Epithelial cell of esophagus (primary cell): ENCODE data around the gene ITPKA.
A peak's percentile ranks its signal among the peaks of the same experiment; 100 is the strongest.

Experiments
- DNase-seq: peaks from one replicate; pipeline ENCODE4 v3.0.0; 2010; ENCODE audit warnings: low read depth
- H3K4me3 ChIP-seq: 2 replicates; pipeline ENCODE4 v1.5.1; 2011; ENCODE audit warnings: mild to moderate bottlenecking, low read length, control low read depth
- TF ChIP-seq, protein P1 (sequence below): IDR thresholded peaks from 2 replicates; pipeline ENCODE4 v1.5.1; 2011; ENCODE audit warnings: low read depth, mild to moderate bottlenecking, low read length, control low read depth, inconsistent platforms; ENCODE audit not compliant: insufficient read depth; ENCODE audit errors: missing control alignments

Gene ITPKA

DNA sequence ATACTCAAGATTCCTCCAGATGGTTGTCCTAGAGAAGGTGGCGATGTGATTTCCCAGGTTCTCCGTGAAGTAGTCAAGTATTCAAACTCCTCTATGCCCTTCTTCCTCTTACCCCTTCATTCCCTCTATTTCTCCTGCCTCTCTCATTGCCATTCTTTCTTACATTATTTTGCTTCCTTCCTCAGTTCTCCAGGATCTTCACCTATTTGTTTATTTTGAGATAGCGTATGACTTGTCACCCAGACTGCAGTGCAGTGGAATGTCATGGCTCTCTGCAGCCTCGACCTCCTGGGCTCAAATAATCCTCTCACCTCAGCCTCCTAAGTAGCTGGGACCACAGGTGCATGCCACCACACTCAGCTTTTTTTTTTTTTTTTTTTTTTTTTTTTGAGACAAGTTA, 1.8 kb upstream of the ITPKA start:
- TF ChIP-seq, protein P1, sequence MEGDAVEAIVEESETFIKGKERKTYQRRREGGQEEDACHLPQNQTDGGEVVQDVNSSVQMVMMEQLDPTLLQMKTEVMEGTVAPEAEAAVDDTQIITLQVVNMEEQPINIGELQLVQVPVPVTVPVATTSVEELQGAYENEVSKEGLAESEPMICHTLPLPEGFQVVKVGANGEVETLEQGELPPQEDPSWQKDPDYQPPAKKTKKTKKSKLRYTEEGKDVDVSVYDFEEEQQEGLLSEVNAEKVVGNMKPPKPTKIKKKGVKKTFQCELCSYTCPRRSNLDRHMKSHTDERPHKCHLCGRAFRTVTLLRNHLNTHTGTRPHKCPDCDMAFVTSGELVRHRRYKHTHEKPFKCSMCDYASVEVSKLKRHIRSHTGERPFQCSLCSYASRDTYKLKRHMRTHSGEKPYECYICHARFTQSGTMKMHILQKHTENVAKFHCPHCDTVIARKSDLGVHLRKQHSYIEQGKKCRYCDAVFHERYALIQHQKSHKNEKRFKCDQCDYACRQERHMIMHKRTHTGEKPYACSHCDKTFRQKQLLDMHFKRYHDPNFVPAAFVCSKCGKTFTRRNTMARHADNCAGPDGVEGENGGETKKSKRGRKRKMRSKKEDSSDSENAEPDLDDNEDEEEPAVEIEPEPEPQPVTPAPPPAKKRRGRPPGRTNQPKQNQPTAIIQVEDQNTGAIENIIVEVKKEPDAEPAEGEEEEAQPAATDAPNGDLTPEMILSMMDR = no peak
- no peak for DNase-seq
- H3K4me3 ChIP-seq = no peak overlapping the region

DNA sequence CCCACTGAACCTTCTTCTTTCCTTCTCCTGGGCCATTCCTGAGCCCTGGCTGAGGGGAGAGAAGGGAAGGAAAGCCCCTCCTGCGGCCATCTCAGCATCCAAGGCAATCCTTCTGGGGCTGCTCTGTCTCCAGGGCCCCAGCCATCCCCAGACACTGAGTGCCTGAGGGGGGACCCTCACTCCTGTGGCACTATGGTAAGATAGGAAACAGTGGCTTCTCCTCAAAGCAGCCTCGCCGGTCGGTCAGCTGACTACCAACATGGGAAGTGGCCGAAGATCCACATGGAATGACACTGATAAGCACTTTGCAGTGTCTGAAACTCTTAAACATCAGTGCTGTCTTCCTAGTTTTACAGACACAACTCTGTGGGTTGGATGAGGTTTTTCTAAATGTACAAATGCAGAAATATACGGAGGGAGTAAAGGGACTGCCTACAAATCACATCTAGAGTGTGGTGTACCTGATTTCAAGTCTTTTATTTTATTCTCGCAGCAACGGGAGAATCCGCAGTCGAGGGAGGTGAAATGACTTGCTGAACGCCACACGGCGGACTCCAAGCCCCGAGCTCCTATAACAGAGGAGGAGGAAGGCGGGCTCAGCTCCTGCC, 973 bp upstream of the ITPKA start:
- H3K4me3 ChIP-seq = peak overlapping the region; percentile 50
- TF ChIP-seq, protein P1 = no peak
- DNase-seq = no peak

DNA sequence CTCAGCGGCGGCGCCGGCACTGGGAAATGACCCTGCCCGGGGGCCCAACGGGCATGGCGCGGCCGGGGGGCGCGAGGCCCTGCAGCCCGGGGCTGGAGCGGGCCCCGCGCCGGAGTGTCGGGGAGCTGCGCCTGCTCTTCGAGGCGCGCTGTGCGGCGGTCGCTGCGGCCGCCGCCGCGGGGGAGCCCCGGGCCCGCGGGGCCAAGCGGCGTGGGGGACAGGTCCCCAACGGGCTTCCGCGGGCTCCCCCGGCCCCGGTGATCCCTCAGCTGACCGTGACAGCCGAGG, 172 bp downstream of the ITPKA start:
- H3K4me3 ChIP-seq = no peak overlapping the region
- TF ChIP-seq, protein P1 = no peak
- no peak for DNase-seq

DNA sequence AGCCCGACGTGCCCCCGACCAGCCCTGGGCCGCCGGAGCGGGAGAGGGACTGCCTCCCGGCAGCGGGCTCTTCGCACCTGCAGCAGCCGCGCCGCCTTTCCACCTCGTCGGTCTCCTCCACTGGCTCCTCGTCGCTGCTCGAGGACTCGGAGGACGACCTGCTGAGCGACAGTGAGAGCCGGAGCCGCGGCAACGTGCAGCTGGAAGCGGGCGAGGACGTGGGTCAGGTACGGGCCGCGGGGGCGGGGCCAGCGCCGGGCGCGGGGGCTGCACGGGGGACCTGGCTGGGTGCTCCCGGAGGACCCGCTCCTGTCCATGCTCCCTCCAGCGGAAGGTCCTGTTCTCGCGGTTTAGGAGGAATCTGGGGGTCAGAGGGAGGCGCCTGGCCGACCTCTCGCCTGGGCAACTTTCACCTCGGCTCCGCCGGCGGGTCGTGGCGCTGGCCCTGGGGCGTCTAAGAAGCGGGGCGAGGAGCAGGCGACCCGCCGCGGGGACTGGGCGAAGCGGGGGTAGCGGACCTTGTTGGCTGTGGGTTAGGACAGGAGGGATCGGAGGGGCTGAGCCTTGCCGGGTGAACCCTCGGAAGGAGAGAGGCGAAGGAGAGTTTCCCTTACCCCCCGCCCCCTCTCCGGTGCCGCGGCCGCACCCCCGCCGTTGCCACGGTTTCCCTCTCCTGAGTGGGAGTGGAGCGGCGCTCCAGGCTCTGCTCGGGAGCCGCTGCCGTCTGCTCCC, 682 bp downstream of the ITPKA start:
- no peak overlapping the region for H3K4me3 ChIP-seq
- DNase-seq = no peak
- TF ChIP-seq, protein P1 = no peak

DNA sequence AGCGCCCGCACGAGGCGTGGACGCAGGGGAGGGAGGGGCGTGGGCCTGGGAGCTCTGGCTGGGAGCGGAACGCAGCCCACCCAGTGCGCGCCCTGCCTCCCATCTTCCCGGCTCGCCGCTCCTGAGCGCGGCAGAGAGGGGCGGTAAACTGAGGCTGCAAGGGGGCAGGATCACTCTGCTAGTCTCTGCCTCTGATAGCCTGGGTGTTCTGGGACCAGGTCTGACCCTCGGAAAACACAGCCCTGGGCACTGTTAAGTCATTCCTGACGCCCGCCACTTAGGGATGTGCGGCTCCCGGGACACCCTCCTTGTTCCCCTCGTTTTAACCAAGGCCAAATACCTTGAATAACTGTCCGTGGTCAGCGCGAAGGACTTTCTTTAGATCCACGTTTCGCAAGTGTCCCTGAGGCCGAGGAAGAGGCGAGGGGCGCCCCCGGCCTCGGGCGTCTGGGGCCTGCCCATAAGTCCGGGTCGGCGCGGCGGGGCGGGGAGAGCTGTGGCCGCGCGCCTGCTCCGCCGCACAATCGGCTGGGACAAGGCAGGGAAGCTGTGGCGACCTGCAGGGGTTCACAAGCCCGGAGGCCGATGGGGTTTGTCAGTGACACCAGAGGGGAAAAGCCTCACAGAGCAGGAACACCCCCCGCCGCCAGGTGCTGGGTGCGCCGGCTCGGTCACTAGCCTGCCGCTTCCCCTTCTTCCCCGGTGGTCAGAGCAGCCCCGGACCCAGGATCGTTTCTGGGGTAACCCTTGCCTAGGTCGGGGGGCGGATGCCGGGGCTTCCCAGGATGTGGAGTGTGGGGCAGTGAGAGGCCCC, 1.5 kb downstream of the ITPKA start:
- H3K4me3 ChIP-seq = no peak overlapping the region
- DNase-seq = no peak
- TF ChIP-seq, protein P1 = no peak

DNA sequence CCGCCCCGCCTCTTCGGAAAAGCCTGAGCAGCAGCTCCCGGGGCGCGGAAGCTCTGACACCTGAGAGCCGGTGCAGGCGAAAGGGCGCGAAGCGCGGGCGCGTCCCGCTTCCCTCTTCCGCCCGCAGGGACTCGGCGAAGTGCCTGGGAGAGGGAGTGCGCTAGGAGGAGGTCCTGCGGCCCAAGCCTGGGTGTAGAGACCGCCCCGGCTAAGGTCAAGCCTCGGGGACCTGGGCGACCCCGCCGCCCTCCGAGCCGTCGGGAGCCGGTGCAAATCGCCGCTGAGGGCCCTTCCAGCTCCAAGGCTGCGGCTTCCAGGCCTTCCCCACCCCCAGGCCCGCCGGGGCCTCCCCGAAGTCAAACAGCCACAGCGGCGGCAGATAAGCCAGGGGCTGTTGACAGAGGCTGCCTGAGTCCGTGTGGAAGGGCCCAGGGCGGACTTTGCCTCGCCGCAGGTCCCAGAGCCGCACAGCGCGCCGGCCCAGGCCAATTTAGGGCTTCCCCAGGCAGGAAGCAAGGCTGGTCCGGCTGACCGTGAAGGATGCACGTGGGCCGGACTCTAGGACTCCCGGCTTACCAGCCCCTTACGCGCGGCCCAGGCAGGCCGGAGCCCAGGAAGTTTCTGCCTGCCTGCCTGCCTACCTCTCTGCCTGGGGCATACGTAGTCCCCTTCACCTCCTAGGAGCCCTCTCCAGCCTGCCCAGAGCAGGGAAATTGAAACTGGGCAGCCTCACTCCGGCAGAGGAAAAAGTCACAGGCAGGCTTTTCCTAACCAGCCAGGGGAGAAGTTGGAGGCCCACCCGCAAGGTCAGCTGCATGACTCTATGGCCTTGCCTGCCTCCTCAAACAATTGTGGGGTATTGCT, 2.3 kb downstream of the ITPKA start:
- TF ChIP-seq, protein P1 = no peak
- H3K4me3 ChIP-seq = no peak overlapping the region
- DNase-seq = no peak
